Stimulated activated CD4-positive, alpha-beta T cell treated with anti-CD3 and anti-CD28 coated beads, Interleukin-1b, Interleukin-23, amount 100 ng/mL, for 4 hours (primary cell): ENCODE measurements around the gene TOX2.

Experiments
- DNase-seq, 2 donors: peaks; one replicate each; pipeline ENCODE4 v3.0.0-alpha.2; 2020; ENCODE audit warnings: low read depth in 2 of 2

TOX2 gene

GRCh38 chr20:43977962-43978361 lies 63.3 kb downstream of the TOX2 start:
- no peak for DNase-seq

- DNase-seq = no peak
Measured at GRCh38 chr20:43979576-43980105, 65.0 kb downstream of the TOX2 start.

- DNase-seq = no peak
Measured at GRCh38 chr20:43981540-43981939, 66.9 kb downstream of the TOX2 start.

GRCh38 chr20:43982016-43982415 lies 67.4 kb downstream of the TOX2 start:
- DNase-seq = no peak

- DNase-seq = no peak
Measured at GRCh38 chr20:43982886-43983285, 68.2 kb downstream of the TOX2 start.

- peak in 1 of 2 donors; percentile 28 for DNase-seq
Measured at GRCh38 chr20:43983359-43983758, 68.7 kb downstream of the TOX2 start.

- no peak for DNase-seq
Measured at GRCh38 chr20:43983904-43984361, 69.3 kb downstream of the TOX2 start.

GRCh38 chr20:43984587-43984986 lies 69.9 kb downstream of the TOX2 start:
- no peak for DNase-seq

GRCh38 chr20:43985121-43985520 lies 70.5 kb downstream of the TOX2 start:
- DNase-seq = no peak

GRCh38 chr20:43985608-43986316 lies 71.1 kb downstream of the TOX2 start:
- no peak for DNase-seq

- DNase-seq = no peak
Measured at GRCh38 chr20:43987018-43987417, 72.4 kb downstream of the TOX2 start.

- no peak for DNase-seq
Measured at GRCh38 chr20:43987531-43987930, 72.9 kb downstream of the TOX2 start.

GRCh38 chr20:43988451-43988850 lies 73.8 kb downstream of the TOX2 start:
- no peak for DNase-seq

- no peak for DNase-seq
Measured at GRCh38 chr20:43988867-43989266, 74.2 kb downstream of the TOX2 start.

GRCh38 chr20:43991261-43991660 lies 76.6 kb downstream of the TOX2 start:
- DNase-seq = no peak

GRCh38 chr20:43991982-43992381 lies 77.3 kb downstream of the TOX2 start:
- DNase-seq = no peak

GRCh38 chr20:43992885-43993284 lies 78.2 kb downstream of the TOX2 start:
- no peak for DNase-seq

GRCh38 chr20:43993560-43993959 lies 78.9 kb downstream of the TOX2 start:
- DNase-seq = no peak

GRCh38 chr20:43994486-43995100 lies 79.9 kb downstream of the TOX2 start:
- DNase-seq = no peak

GRCh38 chr20:43995645-43996044 lies 81.0 kb downstream of the TOX2 start:
- DNase-seq = no peak

- no peak for DNase-seq
Measured at GRCh38 chr20:43996240-43996930, 81.7 kb downstream of the TOX2 start.

- DNase-seq = no peak
Measured at GRCh38 chr20:43999848-44000247, 85.2 kb downstream of the TOX2 start.
